NCI-H460 (cell line): ENCODE results near the gene NPAS3. TPM values are rescaled to one million over a fixed set of nuclear protein-coding genes. Genes with fewer than 3 reads are reported as not detected.

Experiments used
- DNase-seq: peaks from one replicate; pipeline ENCODE4 v3.0.0-alpha.2; 2016; ENCODE audit warnings: low read depth; ENCODE audit errors: extremely low read depth
- total RNA-seq: library from RNA; depleted of rRNA; stranded (reverse); fragments of >200 nt; shearing (Covaris generic); gene quantifications from 2 replicates; pipeline ENCODE4 v1.2.3, GENCODE V29; 2014

Gene NPAS3
- total RNA-seq, 1 experiment from 2014 or later: 0.62 TPM

DNA sequence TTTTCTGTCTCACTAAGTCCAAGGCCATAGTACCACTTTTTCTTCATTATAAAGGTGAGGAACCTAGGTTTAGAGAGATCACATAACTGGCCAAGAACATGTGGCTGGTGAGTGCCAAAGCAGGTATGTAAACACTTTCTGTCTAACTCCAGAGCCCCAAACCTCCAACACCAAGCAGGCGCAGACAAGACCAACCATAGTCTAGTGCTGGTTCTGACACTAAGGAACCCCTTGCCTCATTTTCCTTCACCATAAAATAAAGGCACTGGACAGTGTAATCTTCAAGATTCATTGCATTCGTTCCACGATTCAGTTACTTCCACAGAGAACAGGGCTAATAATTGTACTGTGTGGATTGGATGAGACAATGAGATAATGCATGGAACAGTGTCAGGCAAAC is 71.0 kb downstream of the NPAS3 start:
- DNase-seq: no peak

DNA sequence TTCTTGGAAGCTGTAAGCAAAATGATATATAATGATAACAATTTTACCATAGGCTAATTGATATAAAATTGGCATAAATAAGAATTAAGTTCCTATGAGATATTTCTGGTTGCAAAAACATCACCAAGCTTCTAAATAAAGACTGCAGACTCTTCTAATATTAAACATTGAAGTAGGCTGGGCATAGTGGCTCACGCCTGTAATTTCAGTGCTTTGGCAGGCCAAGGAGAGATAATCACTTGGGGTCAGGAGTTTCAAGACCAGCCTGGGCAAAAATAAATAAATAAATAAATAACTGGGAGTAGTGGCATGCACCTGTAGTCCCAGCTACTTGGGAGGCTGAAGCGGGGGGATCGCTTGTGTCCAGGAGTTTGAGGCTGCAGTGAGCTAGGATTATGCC is 71.8 kb downstream of the NPAS3 start:
- no peak for DNase-seq

DNA sequence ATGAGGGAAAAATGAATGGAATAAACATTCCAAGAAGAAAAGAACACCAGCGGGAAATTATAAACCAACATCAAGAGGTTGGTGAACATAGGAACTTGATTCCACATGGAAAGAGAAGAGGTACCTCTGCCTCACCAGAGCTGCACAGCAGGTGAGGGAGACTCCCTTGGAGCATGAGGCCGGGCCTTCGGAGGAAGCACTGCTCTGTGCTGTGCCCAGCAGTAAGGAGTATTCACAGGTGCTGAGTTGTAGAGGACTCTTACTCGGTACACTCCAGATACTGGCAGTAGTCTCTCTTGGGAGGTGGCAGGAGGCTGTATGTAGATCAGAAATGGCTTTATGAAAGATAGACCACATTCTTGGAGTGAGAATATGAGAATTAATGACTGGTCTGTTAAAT is 76.0 kb downstream of the NPAS3 start:
- no peak for DNase-seq

DNA sequence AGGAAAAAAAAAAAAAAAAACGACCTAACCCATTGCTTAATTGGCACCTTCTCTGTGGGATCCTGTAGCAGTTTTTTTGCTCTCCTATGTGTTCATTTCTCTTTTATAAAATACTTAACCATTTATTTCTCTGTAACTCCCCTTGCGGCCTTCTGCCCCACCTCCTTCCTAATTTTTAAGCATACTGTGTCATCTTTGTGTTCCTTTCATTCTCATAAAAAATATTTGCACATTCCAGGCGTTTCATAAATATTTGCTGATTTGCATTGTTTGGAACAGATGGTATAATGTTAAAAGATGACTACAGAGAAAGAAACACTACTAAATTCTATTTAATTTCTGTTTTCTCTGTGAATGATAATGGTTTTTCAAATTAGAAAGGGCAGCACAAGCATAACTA is 77.9 kb downstream of the NPAS3 start:
- no peak for DNase-seq

DNA sequence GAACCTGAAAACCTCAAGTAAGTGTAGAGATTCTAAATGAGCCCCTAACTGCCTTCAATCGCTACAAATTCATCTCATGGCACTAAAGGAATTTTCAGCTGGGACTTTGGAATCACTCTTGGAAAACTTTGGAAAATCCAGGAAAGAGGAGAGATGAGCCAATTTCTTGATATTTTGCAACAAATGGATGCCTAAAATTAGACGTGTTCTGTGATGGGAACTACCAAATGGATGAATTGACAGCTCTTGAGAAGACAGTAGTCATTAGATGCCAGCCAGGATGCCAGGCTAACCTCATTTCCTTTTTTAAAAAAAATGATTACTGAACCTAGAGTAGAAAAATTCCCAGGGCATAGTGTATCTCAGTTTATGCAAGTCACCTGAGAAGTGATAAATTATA is 78.3 kb downstream of the NPAS3 start:
- no peak for DNase-seq

DNA sequence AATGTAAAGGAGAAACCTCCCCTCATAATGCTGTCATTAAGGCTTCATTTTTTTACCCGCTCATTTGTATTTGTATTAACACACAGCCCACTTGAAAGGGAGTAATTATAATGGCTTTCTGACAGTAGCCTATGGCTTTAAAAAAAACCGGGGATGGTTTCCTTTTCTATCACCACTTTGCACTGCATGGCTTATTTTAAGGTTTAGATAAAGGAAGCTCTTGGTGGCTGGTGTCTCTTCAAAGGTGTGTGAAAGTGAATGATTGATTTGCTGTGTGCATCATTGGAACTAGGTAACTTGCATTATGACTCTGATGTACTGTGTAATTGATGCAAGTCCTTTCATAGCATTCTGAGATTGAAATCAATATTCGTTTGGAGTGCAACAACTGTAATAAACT is 80.7 kb downstream of the NPAS3 start:
- no peak for DNase-seq

DNA sequence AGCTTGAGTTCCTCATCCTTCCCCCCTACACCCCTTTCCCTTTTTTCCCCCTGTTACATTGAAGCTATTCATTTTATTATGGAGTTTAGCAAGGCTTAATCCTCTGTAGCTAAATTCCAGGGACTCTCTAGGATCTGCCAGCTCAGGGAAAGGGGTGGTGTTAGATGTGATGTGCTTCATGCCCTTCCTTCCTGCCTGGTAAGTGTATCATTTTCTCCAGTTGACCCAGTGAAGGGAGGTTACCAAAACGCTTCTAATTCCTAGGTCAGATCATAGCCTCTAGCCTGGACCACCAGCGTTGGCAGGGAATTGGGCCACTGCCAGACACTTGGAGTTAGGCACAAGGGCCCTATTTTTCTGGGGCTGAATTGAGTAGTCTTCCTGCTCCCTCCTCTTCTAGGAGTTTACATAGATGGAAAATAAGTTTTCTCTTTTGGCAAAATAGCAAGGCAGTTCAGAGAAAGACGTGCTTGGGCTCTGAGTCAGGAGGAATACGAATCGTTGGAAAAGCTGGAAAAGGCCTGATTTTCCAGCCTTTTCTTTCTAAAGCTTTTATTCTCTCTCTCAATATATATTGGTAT is 88.3 kb downstream of the NPAS3 start:
- no peak for DNase-seq

DNA sequence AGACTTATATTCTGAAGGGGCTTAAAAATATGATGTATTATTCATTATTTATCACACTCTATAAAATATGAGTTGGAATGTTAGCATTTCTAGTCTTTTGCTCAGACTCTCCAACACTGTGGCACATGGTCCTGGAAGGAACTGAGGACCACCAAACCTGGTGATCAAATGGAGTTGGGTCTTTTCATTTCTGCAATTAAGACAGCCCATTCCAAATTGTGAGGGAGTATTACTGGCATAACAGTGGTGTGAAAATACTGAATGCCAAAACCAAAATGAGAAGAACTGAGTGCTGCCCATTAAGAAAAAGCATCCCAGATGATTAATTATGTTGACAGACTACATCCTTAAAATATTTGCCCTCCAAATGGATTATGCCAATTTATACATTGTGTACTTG is 90.8 kb downstream of the NPAS3 start:
- DNase-seq: no peak

DNA sequence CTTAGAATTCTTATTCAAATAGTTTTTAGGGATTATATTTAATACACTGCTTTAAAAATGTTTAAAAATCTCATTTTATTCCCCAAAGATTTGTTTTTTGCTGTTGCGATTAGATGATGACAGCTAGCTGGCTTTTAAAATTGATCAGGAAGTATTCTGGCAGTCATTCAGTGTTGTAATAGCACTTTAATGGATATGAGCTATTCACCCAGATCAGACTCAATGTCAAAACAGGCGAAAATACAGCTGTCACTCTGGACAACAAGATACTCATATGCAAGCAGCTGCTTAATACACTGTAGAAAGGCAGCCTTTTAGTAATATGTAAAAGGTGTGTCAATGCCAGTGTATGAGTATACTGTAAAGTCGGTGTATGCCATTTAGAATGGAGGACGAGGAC is 91.7 kb downstream of the NPAS3 start:
- no peak for DNase-seq

DNA sequence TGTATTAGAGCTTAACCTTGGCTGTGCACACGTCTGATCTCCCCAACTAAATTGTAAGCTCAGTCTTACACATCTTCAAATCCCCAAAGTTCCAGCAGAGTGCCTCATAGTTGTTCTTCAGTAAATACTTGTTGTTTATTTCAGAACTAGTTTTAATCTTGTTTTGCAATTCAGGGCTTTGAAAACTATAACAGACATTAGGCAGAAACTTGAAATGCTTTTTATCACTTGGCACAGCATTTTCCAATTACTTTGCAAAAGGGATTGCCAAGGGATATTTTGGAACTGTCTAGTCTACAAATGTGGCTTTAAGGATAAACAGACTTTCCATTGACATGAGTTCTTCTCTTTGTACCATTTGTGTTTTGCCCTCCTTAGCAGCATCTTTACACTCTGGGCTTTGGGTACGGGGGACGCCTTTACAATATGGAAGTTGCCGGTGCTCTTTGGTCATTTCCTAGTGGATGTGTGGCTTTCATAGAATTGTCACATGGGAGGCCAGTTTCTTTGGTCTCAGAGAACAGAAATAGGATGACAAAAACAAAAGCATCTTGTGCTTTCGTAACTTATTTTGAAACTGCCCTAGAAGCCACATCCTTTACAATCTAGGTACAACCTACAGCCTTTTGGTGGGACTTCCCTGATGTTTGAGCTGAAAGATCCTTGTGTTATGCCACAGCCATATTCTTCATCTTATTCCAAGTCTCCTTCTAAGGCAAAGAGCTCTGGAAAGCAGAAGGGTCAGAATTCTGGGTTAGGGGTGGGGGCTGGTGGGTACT is 96.9 kb downstream of the NPAS3 start:
- DNase-seq: no peak

DNA sequence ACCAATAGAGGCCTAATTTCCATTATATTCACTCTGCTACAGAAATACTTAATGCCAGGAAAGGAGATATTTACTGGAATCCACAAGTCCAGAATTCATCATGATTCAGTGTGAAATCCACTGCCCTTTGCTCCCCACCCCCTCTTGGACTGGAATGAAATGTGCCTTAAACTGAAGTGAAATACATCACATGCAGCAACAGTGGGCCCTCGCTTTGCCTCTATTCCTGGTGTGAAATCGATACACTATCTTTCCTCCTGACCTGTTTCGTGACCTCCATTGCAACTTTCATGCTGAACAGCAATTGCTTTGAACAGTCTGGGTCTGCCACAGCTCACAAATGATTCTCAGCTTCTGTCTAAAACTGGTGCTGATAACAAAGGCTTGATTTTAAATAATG is 100.6 kb downstream of the NPAS3 start:
- no peak for DNase-seq

DNA sequence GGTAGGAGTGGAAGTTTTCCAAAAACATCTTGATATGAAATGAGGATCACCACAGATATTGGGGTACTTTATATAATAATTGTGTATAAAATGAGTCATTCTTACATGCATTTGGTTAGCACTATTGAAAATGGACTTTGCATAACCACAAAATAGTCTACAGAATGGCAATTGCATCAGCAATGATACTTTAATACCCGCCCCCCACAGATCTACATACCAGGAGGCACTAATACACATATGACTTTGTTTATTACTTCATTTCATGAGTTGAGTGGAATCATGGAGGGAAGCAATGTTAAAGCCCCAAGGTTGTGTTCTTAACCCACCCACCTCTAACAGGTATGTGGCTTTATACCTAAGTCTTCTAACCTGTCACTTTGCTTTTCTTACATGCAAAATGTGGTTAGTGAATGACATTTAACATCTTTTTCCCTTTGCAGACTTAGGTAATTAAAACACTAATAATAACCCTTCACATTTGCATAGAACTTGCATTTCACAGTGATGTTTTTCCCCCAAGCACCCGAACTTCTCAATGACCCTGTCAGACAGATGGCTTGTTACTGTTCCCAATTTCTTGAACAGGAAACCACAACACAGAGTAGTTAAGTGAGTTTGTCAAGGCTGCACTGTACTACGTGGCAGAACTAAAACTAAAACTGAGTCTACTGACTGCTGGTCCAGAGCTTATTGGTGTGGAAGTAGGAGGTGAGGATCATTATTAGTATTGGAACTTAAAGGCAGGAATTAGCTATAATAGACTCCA is 101.9 kb downstream of the NPAS3 start:
- DNase-seq: no peak

DNA sequence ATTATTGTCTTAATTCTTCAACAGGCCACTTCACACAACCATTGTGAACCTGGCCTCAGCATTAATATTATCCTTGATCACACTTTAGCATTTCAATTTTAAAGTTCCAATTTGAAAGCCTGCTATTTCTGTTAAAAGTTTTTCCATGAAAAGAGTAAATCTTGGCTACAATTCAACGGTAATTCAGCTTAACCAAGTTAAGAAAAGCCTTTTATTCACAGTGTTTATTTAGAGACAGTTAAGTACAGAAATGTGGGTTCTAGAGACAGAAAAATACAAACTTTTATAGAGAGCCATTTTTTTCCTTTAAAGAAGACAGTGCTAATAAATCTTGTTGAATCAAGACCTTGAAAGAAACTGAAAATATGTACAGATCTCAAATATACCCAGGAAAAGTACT is 103.9 kb downstream of the NPAS3 start:
- no peak for DNase-seq

DNA sequence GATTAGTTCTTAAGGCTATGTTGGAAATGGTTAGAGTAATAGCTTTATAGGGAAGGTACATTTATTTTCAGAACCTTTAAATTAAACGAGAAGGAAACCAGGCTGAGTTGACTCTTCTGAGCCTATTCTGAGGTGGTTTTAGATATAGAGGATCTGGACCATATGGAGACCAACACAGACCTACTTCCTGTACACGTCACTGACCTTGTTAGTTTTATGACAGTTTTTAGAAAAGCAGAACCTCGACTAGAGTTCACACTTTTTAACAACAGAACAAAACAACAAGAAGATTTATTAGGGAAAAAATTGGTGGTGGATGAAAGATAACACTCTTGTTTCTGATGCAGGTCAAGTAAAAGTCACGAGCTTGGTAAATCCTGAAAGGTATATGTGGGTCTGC is 107.1 kb downstream of the NPAS3 start:
- no peak for DNase-seq

DNA sequence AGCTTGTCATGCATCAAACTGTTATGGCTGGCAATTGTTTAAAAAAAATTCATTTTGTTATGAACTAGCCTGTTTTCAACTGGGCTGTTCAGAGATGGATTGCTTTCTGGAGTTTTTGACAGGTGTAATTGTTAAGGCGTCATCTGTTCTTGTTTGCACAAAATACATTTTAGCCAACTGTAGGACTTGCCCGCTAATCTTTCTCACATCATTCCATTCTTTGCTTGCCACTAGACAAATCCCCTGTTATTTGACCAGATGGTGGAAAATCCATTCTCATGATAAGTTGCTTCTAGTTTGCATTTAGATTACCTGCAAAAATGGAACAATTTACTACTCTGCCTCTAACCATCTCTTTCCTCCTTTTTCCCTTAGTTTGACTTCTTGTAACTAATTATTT is 114.3 kb downstream of the NPAS3 start:
- DNase-seq: no peak

DNA sequence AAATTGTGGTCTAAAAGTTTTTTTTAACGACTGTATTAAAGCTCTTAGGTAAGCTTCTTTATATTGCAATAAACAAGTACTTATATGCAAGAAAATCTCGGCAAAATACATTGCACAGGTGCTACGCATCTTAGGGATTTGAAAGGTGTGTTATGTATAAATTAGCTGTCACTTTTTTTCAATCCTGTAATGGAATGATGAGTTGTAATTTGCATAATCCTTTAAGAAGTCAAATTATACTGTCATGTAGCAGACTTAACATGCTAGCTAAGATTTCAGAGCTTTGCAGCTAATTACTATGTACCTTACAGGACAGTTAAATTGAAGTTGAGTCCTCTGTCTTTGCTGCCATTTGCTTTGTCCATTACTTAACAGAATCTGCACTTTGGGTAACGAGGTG is 117.5 kb downstream of the NPAS3 start:
- no peak for DNase-seq

DNA sequence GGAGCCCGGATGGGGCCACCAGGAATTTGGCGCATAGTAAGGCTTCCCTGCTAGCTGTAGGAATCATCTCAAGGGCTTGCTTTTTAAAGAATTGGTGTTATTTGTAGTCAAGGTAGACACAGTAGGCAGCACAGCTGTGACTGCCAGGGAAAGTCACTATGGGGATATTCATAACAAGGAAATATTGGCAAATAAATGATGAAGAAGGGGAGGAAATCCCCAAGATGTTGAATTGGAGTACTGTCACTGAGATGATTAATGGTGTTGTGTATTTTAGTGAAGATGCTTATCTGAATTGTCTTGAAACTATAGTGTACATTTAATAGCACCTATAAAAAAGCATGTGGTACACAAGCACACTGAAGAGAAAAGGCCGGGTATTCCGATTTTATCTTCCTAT is 118.9 kb downstream of the NPAS3 start:
- no peak for DNase-seq

DNA sequence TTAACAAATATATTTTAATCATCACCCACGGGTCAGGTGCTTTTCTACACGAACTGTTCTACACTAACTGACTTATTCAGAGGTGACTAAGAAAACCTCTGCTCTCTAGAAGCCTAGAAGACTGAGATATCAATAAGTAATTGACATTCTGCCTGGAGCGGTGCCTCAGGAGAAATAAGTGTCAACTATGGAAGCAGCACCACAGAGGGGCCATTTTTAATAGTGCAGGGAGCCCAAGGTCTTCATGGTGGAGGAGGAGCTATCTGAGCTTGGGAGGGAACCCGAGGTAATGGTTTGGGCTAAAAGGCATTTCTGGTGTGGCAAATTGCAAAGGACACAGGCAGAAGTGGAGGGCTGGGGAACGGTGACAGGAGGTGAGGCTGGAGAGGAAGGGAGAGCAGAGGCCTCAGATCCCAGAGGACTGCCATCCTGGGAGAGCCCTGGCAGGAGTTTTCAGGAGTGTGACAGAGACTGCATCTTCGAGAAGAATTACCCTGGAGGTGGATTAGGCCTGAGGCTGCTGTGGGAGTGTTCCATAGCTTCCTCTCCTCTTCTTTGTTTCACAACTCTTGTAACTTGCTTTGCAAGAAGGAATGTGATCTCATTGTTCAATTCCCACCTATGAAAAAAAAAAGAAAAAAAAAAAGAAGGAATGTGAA is 123.1 kb downstream of the NPAS3 start:
- no peak for DNase-seq

DNA sequence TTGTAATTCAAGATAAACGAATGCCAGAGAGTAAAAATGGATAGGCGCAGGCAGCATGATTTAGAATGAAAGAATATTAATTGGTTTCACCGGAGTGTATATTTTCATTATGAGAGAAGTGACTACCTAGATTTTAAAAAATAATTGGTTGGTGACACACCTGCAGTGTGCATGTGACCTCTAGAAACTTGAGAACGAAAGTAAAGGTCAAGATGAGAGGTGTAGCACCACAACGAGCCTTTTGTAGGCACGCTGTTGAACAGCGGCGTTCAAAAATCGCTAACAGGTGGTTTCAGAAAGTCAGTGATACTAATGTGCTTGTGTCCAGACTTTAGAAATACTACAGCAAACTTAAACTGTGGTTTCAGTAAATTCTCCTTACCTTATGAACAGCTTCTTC is 123.8 kb downstream of the NPAS3 start:
- DNase-seq: no peak

DNA sequence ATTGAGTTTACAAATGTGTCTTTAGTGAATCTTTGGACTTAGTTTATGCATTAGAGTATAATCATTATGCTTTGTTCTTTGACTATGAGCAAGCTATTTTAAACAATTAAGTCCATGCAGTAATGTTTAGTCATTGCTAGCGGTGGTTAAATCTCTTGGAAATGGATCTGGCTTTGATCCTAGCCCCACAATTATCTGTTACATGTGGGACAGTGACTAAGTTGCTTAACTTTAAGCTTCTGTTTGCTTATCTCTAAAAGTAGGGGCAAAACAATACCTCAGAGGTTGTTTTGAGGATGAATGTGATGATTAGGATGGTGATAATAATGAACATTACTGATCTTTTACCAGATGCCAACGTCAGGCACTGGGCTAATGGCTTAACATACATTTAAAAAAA is 124.2 kb downstream of the NPAS3 start:
- no peak for DNase-seq

DNA sequence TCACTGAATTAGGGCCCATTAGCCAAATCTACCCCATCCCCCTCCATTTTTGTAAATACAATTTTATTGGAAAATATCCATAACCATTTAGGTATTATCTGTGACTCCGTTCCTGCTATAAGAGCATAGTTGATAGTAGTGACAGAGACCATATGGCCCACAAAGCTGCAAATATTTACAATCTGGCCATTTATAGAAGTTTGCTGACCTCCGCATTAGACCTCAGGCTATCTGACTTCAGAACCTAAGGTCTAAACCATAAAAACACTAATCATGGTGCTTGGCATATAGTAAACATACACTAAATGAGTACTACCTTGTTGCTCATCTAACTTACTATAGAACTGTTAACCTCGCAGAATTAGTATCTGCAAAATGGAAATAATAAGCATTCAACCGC is 124.8 kb downstream of the NPAS3 start:
- DNase-seq: no peak

DNA sequence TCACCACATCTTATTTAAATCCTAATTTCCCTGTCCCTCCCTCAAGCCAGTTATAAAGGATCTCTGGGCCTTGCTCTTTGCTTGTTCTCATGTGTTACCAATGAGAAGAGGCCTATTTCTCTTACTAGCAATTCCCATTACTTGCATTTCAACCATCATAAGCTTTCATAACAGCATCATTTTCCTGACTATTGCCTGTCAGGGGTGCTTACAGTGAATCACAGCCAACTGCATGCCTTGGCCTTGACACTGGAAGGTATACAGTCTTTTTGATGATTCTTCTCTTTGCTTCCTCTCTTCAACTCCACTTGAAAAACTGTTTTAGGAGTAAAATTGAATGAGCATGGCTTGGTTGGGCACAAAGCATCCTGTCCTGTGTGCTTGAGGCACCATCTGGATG is 127.0 kb downstream of the NPAS3 start:
- no peak for DNase-seq
